OCI-LY1 (cell line): Measurements from ENCODE around the gene TECPR2.

Experiments
- H2AFZ ChIP-seq: fragments of 200-600 bp; sonication (generic), shearing (Covaris generic); 2 replicates; pipeline ENCODE4 v1.6.0; 2014; ENCODE audit warnings: antibody characterized with exemption, mild to moderate bottlenecking, low read length
- H3F3A ChIP-seq: fragments of 200-600 bp; sonication (generic), shearing (Covaris generic); 2 replicates; pipeline ENCODE4 v1.6.0; 2014; ENCODE audit warnings: mild to moderate bottlenecking, antibody characterized with exemption, low read length, moderate library complexity; ENCODE audit not compliant: insufficient read depth
- H3K27ac ChIP-seq: fragments of 200-600 bp; sonication (generic); 2 replicates; pipeline ENCODE4 v1.5.1; 2014; ENCODE audit warnings: low read length, mixed run types, mild to moderate bottlenecking, low read depth; ENCODE audit not compliant: poor library complexity, severe bottlenecking
- H3K27me3 ChIP-seq: fragments of 200-600 bp; sonication (generic); 2 replicates; pipeline ENCODE4 v1.6.0; 2014; ENCODE audit warnings: antibody characterized with exemption, mild to moderate bottlenecking, low read length, moderate library complexity; ENCODE audit not compliant: insufficient read depth
- H3K36me3 ChIP-seq: fragments of 200-600 bp; sonication (generic); 2 replicates; pipeline ENCODE4 v1.6.1; 2014; ENCODE audit warnings: mild to moderate bottlenecking, antibody characterized with exemption, low read length, moderate library complexity, mixed read lengths; ENCODE audit not compliant: insufficient read depth
- H3K4me1 ChIP-seq: fragments of 200-600 bp; sonication (generic); 2 replicates; pipeline ENCODE4 v1.5.1; 2014; ENCODE audit warnings: mild to moderate bottlenecking, low read length, moderate library complexity; ENCODE audit not compliant: insufficient read depth, severe bottlenecking
- H3K4me2 ChIP-seq: fragments of 200-600 bp; sonication (generic), shearing (Covaris generic); 2 replicates; pipeline ENCODE4 v1.6.1; 2014; ENCODE audit warnings: low read length
- H3K4me3 ChIP-seq: fragments of 200-600 bp; sonication (generic); 2 replicates; pipeline ENCODE4 v1.5.1; 2014; ENCODE audit warnings: low read length, low read depth, mild to moderate bottlenecking, mixed read lengths; ENCODE audit not compliant: poor library complexity, severe bottlenecking
- H3K79me2 ChIP-seq: fragments of 200-600 bp; shearing (Covaris generic); 2 replicates; pipeline ENCODE4 v1.6.1; 2016; ENCODE audit warnings: mixed run types, low read length, mixed read lengths; ENCODE audit not compliant: insufficient read depth
- H3K9ac ChIP-seq: fragments of 200-600 bp; sonication (generic), shearing (Covaris generic); 2 replicates; pipeline ENCODE4 v1.6.1; 2014; ENCODE audit warnings: mild to moderate bottlenecking, low read length, mixed read lengths
- H3K9me2 ChIP-seq: fragments of 200-600 bp; sonication (generic), shearing (Covaris generic); 2 replicates; pipeline ENCODE4 v1.6.1; 2014; ENCODE audit warnings: low read depth, mild to moderate bottlenecking, low read length, mixed read lengths
- H3K9me3 ChIP-seq: fragments of 200-600 bp; shearing (Covaris generic); 2 replicates; pipeline ENCODE4 v1.6.1; 2014; ENCODE audit warnings: low read length, mixed read lengths
- H4K20me1 ChIP-seq: fragments of 200-600 bp; sonication (generic), shearing (Covaris generic); 2 replicates; pipeline ENCODE4 v1.6.0; 2016; ENCODE audit warnings: mild to moderate bottlenecking, low read length; ENCODE audit not compliant: insufficient read depth
- CTCF ChIP-seq: fragments of 200-600 bp; sonication (generic), shearing (Covaris generic); IDR thresholded peaks from 2 replicates; pipeline ENCODE4 v1.5.1; 2017; ENCODE audit warnings: mild to moderate bottlenecking, antibody characterized with exemption, low read length, moderate library complexity, mixed read lengths
- EZH2 ChIP-seq: fragments of 200-600 bp; sonication (generic), shearing (Covaris generic); IDR thresholded peaks from 2 replicates; pipeline ENCODE4 v1.8.0; 2017; ENCODE audit warnings: borderline replicate concordance, mixed run types, mild to moderate bottlenecking, antibody characterized with exemption, low read length, moderate library complexity, mixed read lengths

TECPR2 gene

GRCh38 chr14:102485693-102486512 is 123.2 kb downstream of the TECPR2 start:
- H4K20me1 ChIP-seq = no peaks in the 10 kb centered on the region
- no peaks in the 10 kb centered on the region for H3K79me2 ChIP-seq
- no peaks in the 10 kb centered on the region for H3K27me3 ChIP-seq
- no peaks in the 10 kb centered on the region for H3K9me2 ChIP-seq
- H3F3A ChIP-seq = no peaks in the 10 kb centered on the region
- no peak overlapping the region for H3K4me2 ChIP-seq
- H3K9me3 ChIP-seq = no peaks in the 10 kb centered on the region
- TF ChIP-seq EZH2 = no peak
- no peak for TF ChIP-seq CTCF
- H3K4me3 ChIP-seq = no peak overlapping the region
- no peaks in the 10 kb centered on the region for H3K4me1 ChIP-seq
- no peak overlapping the region for H3K27ac ChIP-seq
- H3K36me3 ChIP-seq = no peaks in the 10 kb centered on the region
- no peak overlapping the region for H3K9ac ChIP-seq
- H2AFZ ChIP-seq = no peak overlapping the region

GRCh38 chr14:102486513-102487203 is 123.9 kb downstream of the TECPR2 start:
- Histone ChIP-seq H3F3A (no peaks in the 10 kb centered on the region), H3K27ac (no peak overlapping the region), H3K9me3 (no peaks in the 10 kb centered on the region), H3K9ac (no peak overlapping the region), H3K4me3 (no peak overlapping the region), H3K4me1 (no peaks in the 10 kb centered on the region), H3K9me2 (no peaks in the 10 kb centered on the region), H2AFZ (no peak overlapping the region), H3K27me3 (no peaks in the 10 kb centered on the region), H3K4me2 (no peak overlapping the region), H3K36me3 (no peaks in the 10 kb centered on the region), H3K79me2 (no peaks in the 10 kb centered on the region), H4K20me1 (no peaks in the 10 kb centered on the region)
- no peak for TF ChIP-seq EZH2
- no peak for TF ChIP-seq CTCF

GRCh38 chr14:102487204-102487577 is 124.5 kb downstream of the TECPR2 start:
- H3K9me3 ChIP-seq = no peaks in the 10 kb centered on the region
- no peak overlapping the region for H3K9ac ChIP-seq
- H3K27me3 ChIP-seq = no peaks in the 10 kb centered on the region
- no peaks in the 10 kb centered on the region for H3K79me2 ChIP-seq
- no peaks in the 10 kb centered on the region for H3K36me3 ChIP-seq
- TF ChIP-seq CTCF (no peak), EZH2 (no peak)
- H2AFZ ChIP-seq = no peak overlapping the region
- no peak overlapping the region for H3K4me2 ChIP-seq
- no peaks in the 10 kb centered on the region for H3K4me1 ChIP-seq
- H3K27ac ChIP-seq = no peak overlapping the region
- H3K4me3 ChIP-seq = no peak overlapping the region
- no peaks in the 10 kb centered on the region for H3K9me2 ChIP-seq
- no peaks in the 10 kb centered on the region for H3F3A ChIP-seq
- no peaks in the 10 kb centered on the region for H4K20me1 ChIP-seq
